GM19324 (cell line): ENCODE measurements around the gene TXNRD2.

ENCODE experiments used
- ATAC-seq: cut with Tn5 transposase; IDR thresholded peaks from one replicate; pipeline ENCODE4 v1.9.1; 2021; ENCODE audit warnings: mild to moderate bottlenecking, moderate library complexity; ENCODE audit not compliant: unreplicated experiment, low FRiP score

Gene TXNRD2

DNA sequence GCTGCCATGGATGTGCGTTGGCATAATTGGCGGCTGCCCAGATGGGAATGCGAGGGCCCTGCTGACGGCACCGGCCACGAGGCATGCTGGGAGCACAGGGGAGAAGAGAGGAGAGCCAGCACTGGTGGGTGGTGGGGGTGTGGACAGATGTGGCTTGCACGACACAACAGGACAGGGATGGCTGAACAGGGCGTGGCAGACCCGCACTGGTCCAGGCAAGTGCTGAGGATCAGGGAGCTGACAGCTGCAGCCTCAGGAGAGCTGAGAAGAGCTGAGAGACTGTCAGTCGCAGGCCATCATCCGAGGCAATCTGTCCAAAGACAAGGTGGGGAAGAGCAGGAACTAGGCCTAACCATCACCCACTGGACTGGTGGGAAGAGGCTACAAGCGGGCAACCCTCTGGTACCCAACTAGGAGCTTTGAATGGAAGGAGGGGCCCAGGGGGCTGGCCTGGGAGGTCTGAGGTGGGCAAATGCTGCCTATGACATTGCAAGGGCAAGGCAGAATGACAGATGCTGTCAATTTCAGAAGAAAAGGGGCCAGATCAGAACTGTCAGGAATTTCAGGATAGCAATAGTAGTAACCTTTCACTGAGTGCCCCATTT, 89.3 kb downstream of the TXNRD2 start:
- no peak for ATAC-seq

DNA sequence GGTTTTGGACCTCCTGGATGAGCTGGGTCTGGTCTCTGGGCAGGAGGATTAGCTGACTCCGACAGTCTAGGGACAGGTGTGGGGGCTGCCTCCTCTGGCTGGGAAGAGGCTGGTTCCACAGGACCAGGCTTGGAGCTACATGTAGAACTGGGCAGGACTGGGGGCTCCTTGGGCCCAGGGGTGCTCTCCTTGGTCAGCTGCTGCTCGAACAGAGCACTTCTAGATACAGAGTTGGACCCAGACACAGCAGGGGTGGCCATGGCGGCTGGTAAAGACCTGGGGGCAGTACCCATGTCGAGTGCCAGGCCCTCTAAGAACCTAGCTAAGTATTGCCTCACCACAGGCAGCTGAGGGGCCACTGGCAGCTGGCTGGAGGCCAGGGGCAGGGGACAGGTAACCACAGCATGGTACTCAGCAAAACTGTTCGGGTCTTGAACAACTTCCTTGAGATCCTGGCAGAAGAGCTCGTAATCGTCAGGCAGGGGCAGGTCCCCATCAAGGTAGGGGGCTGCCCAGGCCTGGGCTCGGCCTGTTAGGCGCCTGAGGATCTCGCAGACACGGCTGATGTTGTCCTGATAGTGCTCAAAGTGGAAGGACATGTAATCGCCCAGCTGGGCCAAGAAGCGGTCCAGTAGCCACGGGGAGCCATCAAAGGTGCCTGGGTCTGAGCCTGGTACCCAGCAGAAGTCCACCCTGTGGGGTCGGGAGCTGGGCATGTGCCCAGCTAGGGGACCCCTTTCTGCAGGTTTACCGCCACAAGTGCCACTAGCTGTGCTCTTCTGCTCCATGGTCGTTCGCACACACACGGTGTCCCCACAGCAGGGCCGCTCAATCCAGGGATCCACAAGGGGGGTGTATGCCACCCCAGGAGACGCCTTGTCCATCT, 90.1 kb downstream of the TXNRD2 start:
- ATAC-seq = no peak

DNA sequence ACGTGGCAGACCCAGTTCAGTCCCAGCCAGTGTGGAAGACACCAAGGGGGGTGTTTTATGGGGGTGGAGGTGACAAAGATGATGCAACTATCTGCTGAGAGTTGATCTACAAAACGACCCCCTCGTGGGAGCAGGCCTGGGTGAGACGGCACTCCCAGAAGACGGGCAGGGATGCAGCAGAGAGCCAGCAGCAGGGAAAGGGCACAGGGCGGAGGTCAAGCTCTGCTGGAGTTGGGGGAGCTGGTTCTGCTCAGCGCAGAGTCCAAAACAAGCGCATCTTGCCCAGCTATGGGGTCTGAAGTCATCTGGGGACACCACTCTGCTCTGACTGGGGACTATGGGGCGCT, 90.9 kb downstream of the TXNRD2 start:
- no peak for ATAC-seq

DNA sequence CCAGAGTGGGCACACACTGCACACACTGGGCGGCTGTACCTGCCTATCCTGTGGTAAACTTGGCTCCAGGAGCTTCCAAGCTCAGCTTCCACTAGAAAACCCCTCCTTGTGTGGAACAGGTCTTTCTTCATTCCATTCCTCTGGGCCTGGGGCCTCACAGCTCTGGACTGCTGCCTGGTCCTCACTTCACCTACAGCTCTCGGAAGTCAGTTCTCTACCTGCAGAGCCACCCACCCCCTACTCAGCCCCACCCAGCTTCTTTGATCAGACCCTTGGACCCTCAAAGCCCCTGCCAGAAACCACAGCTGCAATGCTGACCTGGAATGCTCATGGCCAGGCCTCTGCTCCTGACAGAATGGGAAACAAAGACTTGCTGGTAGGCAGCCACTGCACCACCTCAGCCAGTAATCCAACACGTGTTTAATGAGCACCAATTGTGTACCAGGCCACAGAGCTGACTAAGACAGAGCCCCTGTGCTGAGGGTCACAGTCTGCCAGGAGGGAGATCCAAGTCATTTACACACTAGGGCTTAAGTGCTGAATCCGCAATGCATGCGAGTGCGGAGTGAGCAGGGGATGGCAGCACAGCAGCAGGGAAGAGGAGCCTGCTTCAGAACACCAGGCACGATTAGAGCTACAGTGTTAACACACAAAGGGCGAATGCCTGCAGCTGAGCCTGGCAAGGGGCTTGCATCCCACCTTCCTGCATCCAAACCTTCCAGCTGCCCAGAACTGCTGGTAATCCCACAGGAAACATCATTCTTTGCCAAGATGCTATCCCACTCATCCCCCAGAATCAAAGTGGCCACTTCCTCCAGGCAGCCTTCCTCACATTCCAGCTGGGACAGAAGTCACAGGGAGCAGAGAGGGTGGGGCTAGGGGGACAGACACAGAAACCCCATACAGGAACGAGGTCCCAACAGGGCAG, 91.5 kb downstream of the TXNRD2 start:
- ATAC-seq = no peak

DNA sequence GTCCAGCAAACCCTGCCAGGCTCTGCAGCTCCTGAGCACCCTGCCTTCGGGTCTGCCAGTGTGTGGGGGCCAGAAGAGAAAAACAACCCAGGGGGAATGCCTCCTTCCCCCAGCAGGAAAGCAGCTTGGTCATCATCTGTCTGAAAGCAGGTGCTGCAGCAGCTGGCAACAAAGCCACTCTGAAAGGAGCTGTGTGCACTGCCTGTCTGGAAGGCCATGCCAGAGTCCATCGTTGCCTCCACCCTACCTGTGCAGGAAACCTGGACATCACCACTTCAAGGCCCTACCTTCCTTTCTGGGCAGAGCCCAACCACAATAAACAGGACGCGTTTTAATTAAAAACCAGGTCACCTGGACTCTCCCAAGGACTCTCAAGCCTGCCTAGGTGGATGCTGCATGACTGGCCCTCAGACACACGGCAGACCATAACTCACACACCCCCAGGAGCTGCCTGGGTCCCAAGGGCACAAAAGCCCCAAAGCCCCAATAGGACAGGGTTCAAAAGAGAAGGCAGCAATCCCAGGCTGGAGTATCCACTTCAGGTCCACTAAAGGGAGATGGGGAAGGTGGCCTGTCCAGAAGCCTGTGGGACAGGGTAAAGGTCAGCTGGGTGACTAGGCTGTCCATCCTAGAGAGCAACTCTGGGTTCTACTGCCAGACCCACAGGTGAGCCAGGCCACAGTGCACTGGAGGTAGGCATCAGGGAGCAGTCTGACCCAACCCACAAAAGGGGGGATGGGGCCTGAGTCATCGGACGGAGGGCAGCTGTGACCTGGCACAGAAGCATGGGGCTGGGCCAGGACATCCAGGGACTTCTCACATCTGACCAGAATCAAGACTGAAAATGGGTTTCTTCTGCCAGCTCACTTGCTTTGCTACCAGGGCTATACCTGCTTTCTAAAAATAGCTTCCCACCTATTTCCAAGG, 93.1 kb downstream of the TXNRD2 start:
- ATAC-seq = no peak

DNA sequence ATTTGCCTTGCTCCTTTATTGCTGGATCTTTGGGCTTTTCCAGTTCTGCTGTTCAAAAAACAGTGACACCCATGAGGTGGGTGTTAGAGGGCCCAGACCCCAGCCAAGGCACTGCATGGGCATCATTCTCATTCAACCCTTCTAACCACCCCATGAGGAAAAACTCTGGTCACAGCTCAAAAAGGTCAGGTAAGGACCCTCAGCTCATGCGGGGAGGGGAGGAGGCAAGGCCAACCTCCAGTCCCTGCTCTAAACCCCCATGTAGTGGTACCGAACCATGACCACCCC, 94.3 kb downstream of the TXNRD2 start:
- no peak for ATAC-seq

DNA sequence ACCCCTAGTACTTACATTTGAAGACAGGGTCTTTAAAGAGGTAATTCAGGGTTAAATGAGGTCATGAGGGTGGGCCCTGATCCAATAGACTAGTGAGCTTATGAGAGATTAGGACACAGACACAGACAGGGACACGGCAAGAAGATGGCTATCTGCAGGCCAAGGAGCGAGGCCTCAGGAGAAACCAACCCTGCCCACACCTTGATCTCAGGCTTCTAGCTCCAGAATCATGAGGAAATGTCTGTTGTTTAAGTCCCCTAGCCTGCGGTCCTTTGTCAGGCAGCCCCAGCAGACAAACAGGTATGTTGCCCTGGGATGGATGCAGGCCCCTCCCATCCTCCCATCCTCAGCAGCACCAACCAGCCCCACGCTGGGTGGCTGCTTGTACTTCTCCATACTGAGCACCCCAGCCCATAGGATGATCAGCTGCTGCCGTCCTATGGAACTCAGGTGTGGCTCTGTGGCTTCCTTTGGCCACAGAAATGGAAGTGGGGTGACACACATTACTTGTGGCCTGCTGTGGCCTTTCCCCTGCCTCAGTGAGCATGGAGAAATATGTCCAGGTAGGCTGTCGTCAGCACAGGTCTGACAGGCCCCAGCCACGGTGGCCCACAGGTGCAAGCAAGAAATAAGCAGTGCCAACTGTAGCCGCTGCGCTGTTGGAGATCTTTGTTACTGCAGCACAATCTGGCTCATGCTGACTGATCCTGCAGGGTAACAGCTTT, 94.8 kb downstream of the TXNRD2 start:
- no peak for ATAC-seq

DNA sequence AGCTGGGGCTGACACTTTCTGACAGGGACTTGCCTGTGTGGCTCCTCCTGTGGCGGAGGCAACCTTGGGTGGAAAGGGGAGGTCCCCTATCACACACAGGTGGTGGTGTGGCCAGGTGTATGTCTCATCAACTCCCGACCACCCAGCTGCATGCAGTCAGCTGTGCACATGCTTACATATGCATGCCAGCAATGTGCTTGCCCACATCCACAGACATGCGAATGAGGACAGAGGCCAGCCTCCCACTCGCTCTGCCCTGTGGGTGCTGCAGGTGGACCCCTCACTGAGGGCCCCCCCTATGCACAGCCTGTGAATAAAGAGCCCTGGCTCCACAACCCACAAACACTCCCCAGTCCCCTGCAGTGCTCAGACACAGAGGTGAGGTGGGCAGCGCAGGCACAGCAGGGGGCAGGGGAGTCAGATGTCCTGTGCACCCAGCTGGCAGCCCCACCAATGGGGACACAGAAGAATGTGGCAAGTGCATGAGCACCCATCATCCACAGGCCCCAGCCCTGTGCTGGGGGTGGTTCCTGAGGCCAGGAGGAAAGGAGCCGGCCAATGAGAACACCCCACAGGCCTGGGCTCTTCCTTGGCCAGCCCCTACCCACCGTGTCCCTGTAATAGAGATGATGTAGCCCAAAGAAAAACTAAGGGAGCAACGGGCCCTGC, 96.4 kb downstream of the TXNRD2 start:
- ATAC-seq = no peak

DNA sequence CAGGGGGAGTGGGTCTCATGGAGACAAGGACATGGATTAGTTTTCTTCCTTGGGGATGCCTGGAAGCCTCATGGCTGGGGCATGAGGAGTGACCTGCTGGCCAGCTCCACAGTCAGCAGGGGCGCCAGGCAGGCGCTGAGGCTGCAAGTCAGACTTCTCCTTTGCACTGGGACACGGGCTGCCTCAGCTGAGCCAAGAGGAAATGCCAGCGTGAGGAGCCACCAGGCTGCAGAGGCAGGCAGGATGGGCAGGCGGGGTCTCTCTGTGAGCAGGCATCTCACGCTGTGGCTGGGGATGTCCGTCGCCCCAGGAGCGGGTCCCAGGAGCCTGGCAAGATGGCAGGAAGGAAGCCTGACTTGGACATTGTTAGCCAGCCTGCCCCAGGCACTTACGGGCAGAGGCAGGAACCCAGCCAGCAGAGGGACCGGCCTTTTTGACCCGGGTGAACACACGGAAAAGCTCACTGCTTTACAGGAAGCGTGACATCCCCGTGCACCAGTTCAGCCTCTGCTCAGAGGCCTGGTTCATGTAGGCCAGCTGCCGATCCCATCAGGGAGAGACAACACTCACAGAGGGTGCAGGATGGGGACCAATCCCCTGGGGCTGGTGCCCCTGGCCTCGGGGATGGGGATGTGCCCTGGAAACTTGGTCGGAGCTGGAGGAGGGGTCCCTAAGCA, 97.1 kb downstream of the TXNRD2 start:
- no peak for ATAC-seq

DNA sequence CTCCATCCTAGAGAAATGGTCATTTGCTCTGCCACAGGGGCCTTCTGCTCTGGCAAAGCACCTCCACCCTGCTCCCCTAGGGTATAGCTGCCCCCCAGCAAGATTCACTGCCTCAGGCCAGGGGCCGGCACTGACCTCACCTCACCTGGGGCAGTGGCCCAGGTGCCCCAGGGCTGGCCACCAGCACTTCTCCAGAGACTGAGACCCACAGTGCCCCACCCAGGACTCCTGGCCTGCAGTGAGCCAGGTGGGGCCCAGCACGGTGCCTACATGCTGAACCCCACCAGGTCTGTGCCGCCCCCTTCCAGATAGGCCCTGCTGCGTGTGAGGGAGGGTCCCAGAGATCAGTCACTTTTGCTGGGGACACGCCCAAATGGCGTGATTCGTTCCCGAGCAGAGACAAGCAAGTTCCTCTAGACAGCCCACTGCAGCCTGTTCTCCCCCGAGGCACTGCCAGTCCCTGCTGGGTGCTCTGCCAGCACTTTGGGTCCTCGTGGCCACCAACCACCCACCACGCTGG, 97.7 kb downstream of the TXNRD2 start:
- no peak for ATAC-seq

DNA sequence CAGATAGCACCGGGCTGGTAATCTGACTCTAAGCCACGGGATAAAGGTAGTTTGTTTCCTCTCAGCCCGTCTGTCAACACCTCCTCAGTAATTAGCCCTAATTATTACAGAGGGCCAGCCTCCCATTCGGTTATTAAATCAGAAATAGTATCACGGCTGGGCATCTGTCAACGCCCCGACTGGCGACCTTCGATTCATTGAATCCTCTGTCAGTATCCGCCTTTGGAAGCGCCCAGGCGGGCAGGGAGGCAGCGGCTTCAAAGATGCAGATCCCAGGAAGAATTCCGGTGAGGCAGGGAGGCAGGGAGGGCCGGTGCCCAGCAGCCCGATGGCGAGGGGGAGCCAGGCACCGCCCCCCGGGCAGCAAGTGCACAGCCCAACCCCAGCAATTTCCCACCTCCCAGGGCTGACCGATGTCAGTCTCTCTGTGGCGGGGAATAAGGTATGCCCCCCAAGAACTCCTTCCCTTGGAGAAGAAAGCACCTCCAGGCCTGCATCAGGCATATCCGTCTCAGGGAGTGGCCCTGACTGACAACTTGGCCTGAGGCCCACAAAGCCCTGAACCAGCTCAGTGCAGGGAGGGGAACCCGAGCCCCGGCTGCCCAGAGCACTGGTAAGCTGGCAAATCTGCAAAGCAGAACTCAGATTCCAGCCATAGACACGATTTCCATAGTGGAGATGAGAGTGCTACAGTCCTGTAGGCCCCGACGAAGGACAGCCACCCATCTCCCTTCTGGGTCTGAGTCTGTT, 98.3 kb downstream of the TXNRD2 start:
- ATAC-seq = no peak

DNA sequence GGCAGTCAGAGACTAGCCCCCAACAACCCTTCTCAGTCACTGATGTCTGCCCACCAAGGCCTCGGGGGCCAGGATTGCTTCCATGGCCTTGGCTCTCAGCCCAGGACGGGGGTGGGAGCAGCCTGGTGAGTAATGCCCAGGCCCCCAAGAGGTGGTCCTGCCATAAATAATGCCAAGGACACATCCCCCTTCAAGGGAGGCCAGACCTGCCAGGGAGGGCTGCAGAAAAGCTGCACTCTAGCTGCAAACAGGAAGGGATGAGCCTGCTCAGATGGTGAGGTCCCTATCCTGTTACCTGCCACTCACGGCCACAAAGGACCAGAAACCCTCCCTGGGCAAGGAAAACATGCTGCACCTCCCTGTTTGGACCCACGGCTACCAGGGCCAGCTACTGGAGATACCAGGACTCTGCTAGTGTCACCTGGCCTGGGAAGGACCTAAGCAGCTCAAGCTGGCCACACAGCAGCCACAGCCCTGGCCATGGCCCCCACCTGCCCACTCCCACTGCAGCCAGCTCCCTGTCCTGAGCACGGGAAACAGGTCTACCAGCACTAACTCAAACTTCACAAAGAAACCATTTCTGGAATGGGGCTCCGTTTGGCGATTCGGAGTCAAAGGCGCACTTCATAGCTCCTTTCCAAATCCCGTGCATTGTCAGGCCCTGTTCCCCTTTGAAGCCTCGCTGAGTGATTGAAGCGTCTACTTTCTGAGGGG, 99.1 kb downstream of the TXNRD2 start:
- ATAC-seq = no peak

DNA sequence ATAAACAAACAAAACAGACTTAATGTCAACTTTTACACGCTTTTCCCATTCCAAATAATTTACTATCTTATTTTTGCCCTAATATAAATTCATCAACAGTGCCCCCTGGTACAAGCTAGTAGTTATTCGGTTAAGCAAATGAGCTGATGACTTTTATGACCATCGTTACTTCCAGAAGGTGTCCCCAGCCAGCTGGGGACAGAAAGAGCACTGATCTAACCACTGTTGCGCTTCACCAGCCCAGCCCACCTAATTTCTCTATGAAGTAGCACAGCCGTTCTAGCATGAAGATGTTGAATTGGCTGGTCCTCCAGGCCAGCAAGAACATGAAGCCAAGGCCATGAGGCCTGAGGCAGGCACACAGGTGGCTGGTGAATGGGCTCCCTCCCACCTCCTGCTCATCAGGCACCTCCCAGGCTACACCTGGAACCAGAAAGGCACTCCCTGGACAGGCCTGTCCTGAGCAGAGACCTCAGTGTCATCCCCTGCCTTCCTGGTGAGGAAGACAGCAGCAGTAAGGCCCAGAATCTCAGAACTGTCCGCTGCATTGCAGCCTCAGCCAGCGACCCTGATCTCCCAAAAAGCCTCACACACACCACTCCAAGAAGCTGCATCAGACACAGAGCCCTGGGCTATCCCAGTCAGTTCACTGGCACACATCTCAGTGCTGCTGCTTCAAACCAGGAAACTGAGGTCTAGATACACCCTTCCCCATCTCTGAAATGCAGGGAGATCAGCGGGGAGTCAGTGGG, 99.8 kb downstream of the TXNRD2 start:
- no peak for ATAC-seq

DNA sequence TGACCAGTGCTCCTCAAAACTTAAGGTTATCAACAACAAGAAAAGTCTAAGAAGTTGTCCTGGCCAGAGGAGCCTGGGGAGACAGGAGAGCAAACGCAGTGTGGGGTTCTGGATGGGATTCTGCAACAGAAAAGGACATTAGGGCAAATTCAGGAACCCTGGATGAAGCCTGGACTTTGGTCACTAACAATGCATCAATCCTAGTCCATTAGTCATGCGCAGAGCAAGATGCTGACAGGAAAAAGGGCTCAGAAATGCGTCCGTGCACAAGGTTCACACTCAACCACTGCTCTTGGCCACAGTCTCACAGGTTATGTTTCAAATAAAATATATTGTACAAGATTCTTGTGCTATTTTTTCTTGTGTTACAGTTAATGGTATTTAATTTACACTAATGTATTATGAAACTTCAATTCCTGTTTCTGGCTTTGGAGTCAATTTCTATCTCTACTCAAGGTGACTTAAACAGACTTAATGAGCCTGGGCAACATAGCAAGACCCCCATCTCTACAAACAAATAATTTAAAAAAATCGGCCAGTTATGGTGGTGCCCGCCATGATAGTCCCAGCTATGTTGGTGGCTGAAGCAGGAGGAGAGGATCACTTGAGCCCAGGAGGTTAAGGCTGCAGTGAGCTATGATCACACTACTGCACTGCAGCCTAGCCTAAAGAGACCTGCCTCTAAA, 100.5 kb downstream of the TXNRD2 start:
- ATAC-seq = no peak

DNA sequence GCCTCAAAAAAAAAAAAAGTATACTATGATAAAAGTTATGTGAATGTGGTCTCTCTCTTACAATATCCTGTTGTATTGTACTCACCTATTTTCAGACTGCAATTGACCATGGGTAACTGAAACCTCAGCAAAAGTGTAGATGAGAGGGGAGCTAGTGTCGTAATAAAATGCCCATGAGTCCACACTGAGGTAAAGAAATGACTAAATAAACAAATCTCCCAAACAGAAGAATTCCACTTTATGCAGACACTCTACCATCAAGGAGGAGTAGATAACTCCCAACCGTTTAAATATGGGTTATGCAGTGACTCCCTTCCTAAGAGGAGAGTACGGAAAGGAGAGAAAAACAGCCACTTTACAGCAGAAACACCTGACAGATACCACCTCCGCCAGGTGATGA, 101.6 kb downstream of the TXNRD2 start:
- ATAC-seq = no peak

DNA sequence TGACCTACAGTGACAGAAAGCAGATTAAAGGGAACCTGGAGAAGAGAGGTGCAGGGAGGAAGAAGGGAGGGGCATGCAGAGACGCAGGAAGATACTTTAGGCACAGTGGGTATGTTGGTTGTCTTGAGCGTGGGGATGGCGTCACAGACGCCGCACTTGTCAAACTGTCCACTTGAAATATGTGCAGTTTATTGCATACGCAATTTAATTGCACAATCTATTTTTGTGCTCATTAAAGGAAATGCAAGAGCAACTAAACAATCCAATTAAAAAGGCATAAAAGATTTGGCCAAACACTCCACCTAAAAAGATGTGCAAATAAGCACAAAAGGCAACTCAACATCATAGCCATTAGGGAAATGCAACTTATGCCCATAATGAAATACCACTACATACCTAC, 103.7 kb downstream of the TXNRD2 start:
- ATAC-seq = no peak
